MM.1S (cell line): ENCODE data around the gene ZMYND15.

Experiments
- CTCF ChIP-seq: fragments of 300-600 bp; sonication (generic); IDR thresholded peaks from 2 replicates; pipeline ENCODE4 v1.5.1; 2016; ENCODE audit warnings: antibody characterized with exemption, low read length, mixed read lengths
- EZH2 ChIP-seq: fragments of 300-600 bp; sonication (generic); optimal IDR thresholded peaks from 2 replicates; pipeline ENCODE3; 2017; ENCODE audit warnings: low read depth, mild to moderate bottlenecking, antibody characterized with exemption, low read length, mixed read lengths
- EZH2phosphoT487 ChIP-seq: fragments of 300-600 bp; sonication (generic); IDR thresholded peaks from 2 replicates; pipeline ENCODE4 v1.6.1; 2018; ENCODE audit warnings: antibody characterized with exemption, low read length

- TF ChIP-seq CTCF, result no peak
- TF ChIP-seq EZH2, result no peak
- TF ChIP-seq EZH2phosphoT487, result no peak
Observed at GRCh38 chr17:4712526-4712925, 27.1 kb upstream of the ZMYND15 start.
